ENCODE measurements around the gene ASAP3. TPM values are rescaled to one million over a fixed set of nuclear protein-coding genes. Genes with fewer than 3 reads are reported as not detected.
"Not testable (repeated sequence)": the region's sequence is repeated elsewhere in the genome, so short reads cannot be mapped to it uniquely, and the experiment has no call there.

Gene ASAP3
- total RNA-seq, 2 donors from 2014 or later = 37.8 to 51.4 TPM

DNA sequence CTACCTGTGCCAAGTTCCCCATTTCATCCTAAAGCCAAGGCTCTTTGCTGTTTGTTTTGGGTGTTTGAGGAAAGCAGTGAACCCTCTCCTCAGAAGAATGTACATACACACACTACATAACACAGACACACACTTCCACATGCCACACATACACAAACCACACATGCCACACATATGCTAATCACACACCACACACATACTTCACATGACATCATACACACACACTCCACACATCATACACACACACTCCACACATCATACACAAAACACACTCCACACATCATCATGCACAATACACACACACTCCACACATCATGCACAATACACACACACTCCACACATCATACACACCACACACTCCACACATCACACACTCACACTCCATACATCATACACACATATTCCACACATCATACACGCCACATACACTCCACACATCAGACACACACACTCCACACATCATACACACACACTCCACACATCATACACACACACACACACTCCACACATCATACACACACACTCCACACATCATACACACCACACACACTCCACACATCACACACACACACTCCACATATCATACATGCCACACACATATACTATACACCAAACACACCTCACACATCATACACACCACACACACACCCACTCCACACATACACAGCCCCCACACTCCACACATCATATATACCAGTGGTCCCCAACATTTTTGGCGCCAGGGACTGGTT lies 91.7 kb downstream of the ASAP3 start:
- no peak for DNase-seq (ENCODE audit: low spot score)
- intact Hi-C loops (cut with DNase I) = no loop called here

DNA sequence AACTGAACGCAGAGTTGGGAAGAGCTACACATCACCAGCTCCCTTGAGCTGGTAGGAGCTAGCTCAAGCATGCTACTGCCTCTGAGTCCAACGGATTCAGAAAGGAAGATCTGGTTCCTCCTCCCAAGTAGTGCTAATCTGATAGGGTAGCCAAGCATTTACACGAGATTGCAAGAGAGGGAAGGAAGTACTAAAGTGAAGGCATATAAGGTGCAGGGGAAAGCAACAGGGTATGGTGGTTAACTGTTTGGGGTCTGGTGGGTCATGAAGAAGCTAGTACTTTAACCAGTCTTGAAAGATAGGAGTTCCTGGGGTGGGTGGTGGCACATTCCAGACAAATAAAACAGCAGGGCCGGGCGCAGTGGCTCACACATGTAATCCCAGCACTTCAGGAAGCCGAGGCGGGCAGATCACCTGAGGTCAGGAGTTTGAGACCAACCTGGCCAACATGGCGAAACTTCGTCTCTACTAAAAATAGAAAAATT lies 94.1 kb downstream of the ASAP3 start:
- DNase-seq (ENCODE audit: low spot score) = no peak

GRCh38 chr1:23387494-23387893 lies 96.5 kb downstream of the ASAP3 start:
- intact Hi-C loops (cut with DNase I) = no loop called here

More for the DNA sequence above, 94.1 kb downstream of the ASAP3 start:
- intact Hi-C loops (cut with DNase I) = no loop called here

GRCh38 chr1:23385119-23385621 lies 98.8 kb downstream of the ASAP3 start:
- peak; percentile 28 for DNase-seq (ENCODE audit: low spot score)
- intact Hi-C loops (cut with DNase I) = no loop called here

More at GRCh38 chr1:23387494-23387893, 96.5 kb downstream of the ASAP3 start:
- no peak for DNase-seq (ENCODE audit: low spot score)

DNA sequence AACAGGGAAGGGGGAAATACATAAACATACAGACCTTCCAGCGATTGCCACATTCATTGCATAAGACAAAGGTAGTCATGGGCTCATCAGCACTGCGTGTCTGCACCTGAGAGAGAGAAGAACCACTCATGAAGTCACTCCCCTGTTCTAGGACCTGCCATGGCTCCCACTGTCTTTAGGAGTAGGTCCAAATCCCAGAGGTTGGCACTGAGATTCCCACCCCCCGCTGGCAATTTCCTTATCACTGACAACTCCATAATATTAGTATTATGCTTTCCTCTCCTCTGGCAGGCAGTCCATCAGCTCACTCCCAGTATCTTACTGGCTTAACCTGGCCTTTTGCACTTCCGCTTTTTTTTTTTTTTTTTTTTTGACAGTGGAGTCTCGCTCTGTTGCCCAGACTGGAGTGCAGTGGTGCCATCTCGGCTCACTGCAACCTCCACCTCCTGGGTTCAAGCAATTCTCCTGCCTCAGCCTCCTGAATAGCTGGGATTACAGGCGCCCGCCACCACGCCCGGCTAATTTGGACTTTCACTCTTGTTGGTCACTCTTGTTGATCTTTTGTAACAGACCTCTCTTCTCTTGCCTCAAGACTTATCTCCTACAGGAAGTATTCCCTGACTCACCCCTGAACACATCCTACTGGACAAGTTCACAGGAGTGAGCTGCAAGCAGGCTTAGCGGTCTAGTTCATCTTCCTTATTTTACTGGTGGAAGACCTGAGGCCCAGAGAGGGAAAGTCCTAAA lies 99.5 kb downstream of the ASAP3 start:
- intact Hi-C loops (cut with DNase I) = no loop called here
- DNase-seq (ENCODE audit: low spot score) = peak; percentile 74

DNA sequence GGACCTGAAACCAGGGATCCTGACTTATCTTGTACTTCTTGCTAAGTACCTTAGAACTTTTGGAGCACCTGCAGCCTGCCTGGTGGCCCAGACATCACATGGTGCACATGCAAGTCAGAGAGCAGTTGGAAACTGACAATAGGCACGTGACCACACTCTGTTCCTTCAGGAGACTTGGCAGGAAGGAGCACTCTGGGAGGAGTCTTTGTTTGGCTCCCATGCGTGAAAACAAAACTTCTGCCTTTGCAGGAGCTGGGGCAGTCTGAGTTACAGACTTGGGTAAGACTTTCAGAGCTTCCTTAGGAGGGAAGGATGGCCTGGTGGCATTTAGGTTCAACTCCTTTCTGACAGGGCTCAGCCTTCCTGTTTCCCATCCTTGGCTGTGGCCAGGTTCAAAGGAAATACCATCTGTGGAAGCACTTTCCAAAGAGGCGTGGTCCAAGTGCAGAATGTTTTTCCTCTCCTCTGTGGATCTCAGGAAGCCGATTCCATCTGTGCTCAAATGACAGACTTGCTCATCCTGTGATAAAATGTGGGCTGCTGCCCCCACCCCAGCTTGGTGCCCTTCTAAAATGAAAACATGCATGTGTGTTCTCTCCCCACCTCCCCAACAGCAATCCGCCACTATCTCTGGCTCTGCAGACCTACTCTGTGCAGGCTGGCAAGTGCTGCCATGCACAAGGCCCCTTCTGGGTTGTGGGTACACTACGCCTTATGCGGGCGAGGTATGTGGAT lies 100.2 kb downstream of the ASAP3 start:
- peak; percentile 62 for DNase-seq (ENCODE audit: low spot score)
- intact Hi-C loops (cut with DNase I) = no loop called here

DNA sequence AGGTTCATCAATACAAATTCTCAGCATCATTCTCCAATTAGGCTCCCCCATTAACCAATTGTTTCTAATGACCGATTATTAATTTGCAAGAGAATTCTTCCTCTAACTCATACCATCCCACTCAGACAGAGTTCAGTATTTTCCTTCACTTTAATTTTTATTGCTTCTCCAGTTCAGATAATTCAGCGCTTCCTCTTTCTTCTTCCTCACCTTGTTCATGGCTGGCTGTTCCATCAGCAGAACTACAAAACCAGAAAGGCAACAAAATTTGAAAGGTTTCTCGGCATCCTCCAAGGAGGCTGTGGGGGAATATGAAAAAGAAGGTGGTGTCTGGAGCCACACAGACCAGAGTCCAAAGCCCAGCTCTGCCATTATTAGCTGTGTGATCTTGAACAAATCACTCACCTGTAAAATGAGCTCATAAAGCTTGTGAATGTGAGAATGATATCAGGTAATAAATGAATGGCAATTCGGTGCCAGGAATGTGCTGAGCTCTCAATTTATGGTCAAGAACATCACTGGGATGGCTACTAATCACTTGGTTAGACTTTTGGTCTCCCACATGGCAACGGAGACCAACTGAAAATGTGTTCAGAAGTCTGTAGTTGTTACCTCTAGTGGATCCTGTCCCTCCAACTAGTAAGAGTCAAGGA lies 102.6 kb downstream of the ASAP3 start:
- peak; percentile 8 for DNase-seq (ENCODE audit: low spot score)
- intact Hi-C loops (cut with DNase I) = no loop called here

DNA sequence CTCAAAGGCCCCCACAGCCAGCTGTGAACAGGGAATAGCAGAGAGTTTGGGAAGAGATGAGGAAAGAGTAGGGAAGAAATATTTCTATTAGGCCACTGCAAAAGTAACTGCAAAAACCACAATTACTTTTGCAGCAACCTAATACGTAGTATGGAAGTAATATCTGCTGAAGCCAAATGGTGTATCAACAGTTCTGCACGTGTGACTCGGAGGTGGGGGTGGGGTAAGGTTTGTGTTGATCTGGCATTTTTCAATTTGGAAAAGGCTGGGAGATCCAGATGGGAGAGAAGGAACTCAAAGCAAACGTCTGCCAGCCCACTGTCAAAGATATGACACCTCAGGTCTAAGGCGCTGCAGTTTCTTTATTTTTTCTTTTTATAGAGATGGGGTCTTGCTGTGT lies 103.3 kb downstream of the ASAP3 start:
- no peak for DNase-seq (ENCODE audit: low spot score)
- intact Hi-C loops (cut with DNase I) = no loop called here

GRCh38 chr1:23380236-23380635 lies 103.7 kb downstream of the ASAP3 start:
- DNase-seq (ENCODE audit: low spot score); intact Hi-C loops (cut with DNase I): not testable (repeated sequence)

Other genes with a start within 250 kb of the ASAP3 start
- gene HNRNPR, start 139.9 kb downstream of the ASAP3 start, total RNA-seq = 100 to 1,000 TPM in 1 of 2 donors, 10 to 100 TPM in 1; 95.1 to 117 TPM
- 10 to 100 TPM; 13.1 to 18.4 TPM for gene ZNF436, start 114.3 kb downstream of the ASAP3 start, total RNA-seq
- 10 to 100 TPM; 20.4 to 23.0 TPM for gene TCEA3, start 59.4 kb downstream of the ASAP3 start, total RNA-seq
- under 1 TPM; 0.24 to 0.46 TPM for gene E2F2, start 47.1 kb upstream of the ASAP3 start, total RNA-seq
- 100 to 1,000 TPM; 190 to 243 TPM for gene ID3, start 75.3 kb upstream of the ASAP3 start, total RNA-seq
- gene RPL11, start 207.6 kb upstream of the ASAP3 start, total RNA-seq = 100 to 1,000 TPM; 706 to 724 TPM